Upper lobe of left lung (tissue), 4 donors: ENCODE data around the gene LAMA2.

Source experiments
- EP300 ChIP-seq, 4 donors: sonication (generic); formaldehyde crosslinking; IDR thresholded peaks; one replicate each; pipeline ENCODE4 v1.5.1; 2017; ENCODE audit warnings: antibody characterized with exemption in 4 of 4, control low read depth in 2 of 4
- TF ChIP-seq, protein P1 (sequence below), 6 experiments: fragments of 450-650 bp in 4 of 6; fragments of 200-600 bp in 2 of 6; sonication (generic) in 2 of 6; IDR thresholded peaks; one replicate each; pipeline ENCODE4 v1.5.1; 2016 to 2019; ENCODE audit warnings: antibody characterized with exemption in 6 of 6

DNA sequence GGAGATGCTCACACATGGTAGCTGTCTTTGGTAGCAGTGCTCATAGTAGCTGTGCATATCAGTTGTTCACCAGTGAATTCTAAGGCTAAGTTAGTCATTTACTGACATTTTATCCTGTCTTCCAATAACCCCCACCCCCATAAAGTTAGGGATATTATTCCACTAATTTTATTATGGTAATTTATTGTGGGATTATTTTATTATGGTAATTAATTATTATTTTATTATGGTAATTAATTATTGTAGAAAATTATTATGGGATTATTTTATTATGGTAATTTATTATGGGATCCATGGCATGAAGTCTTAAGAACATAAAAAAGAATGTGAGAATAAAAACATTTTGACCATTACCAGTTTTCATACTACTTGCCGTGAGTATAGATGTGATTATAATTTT is 406.5 kb downstream of the LAMA2 start:
- TF ChIP-seq, protein P1, sequence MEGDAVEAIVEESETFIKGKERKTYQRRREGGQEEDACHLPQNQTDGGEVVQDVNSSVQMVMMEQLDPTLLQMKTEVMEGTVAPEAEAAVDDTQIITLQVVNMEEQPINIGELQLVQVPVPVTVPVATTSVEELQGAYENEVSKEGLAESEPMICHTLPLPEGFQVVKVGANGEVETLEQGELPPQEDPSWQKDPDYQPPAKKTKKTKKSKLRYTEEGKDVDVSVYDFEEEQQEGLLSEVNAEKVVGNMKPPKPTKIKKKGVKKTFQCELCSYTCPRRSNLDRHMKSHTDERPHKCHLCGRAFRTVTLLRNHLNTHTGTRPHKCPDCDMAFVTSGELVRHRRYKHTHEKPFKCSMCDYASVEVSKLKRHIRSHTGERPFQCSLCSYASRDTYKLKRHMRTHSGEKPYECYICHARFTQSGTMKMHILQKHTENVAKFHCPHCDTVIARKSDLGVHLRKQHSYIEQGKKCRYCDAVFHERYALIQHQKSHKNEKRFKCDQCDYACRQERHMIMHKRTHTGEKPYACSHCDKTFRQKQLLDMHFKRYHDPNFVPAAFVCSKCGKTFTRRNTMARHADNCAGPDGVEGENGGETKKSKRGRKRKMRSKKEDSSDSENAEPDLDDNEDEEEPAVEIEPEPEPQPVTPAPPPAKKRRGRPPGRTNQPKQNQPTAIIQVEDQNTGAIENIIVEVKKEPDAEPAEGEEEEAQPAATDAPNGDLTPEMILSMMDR (IDR thresholded peaks at IDR 0.05), result no peak
- TF ChIP-seq EP300 (IDR thresholded peaks at IDR 0.05), result no peak
